HG02759 (cell line): ENCODE data around the gene TEX2.
A peak's percentile ranks its signal among the peaks of the same experiment; 100 is the strongest.

ENCODE experiments used
- ATAC-seq: cut with Tn5 transposase; IDR thresholded peaks from one replicate; pipeline ENCODE4 v1.9.1; 2021; ENCODE audit warnings: mild to moderate bottlenecking, moderate library complexity; ENCODE audit not compliant: unreplicated experiment

TEX2 gene

GRCh38 chr17:64263000-64263766 is at the start of gene TEX2:
TEX2 (minus strand) TSS chr17:64263260; CDS start chr17:64214217, 49,043 bp downstream.
- peak; percentile 89 for ATAC-seq

GRCh38 chr17:64309710-64310109 is 46.6 kb upstream of the TEX2 start:
- no peak for ATAC-seq

GRCh38 chr17:64309021-64309420 is 46.0 kb upstream of the TEX2 start:
- no peak for ATAC-seq

- no peak for ATAC-seq
Observed at GRCh38 chr17:64306850-64307463, 43.9 kb upstream of the TEX2 start.

GRCh38 chr17:64304551-64304950 is 41.5 kb upstream of the TEX2 start:
- ATAC-seq = no peak

GRCh38 chr17:64300699-64300965 is 37.6 kb upstream of the TEX2 start:
- no peak for ATAC-seq

- ATAC-seq = no peak
Observed at GRCh38 chr17:64297467-64298088, 34.5 kb upstream of the TEX2 start.

GRCh38 chr17:64296246-64296645 is 33.2 kb upstream of the TEX2 start:
- ATAC-seq = no peak

GRCh38 chr17:64295146-64295545 is 32.1 kb upstream of the TEX2 start:
- no peak for ATAC-seq

- no peak for ATAC-seq
Observed at GRCh38 chr17:64291268-64291851, 28.3 kb upstream of the TEX2 start.

GRCh38 chr17:64289741-64290141 is 26.7 kb upstream of the TEX2 start:
- ATAC-seq = no peak

- no peak for ATAC-seq
Observed at GRCh38 chr17:64282753-64283080, 19.7 kb upstream of the TEX2 start.

GRCh38 chr17:64281962-64282752 is 19.1 kb upstream of the TEX2 start:
- no peak for ATAC-seq

GRCh38 chr17:64278614-64279013 is 15.6 kb upstream of the TEX2 start:
- ATAC-seq = no peak

- no peak for ATAC-seq
Observed at GRCh38 chr17:64277831-64278562, 14.9 kb upstream of the TEX2 start.

- ATAC-seq = no peak
Observed at GRCh38 chr17:64276961-64277505, 14.0 kb upstream of the TEX2 start.

GRCh38 chr17:64275016-64275415 is 12.0 kb upstream of the TEX2 start:
- no peak for ATAC-seq

GRCh38 chr17:64273006-64273405 is 9.9 kb upstream of the TEX2 start:
- ATAC-seq = no peak

GRCh38 chr17:64270885-64271284 is 7.8 kb upstream of the TEX2 start:
- no peak for ATAC-seq
